Measurements from ENCODE around the gene PHLDA2.

Gene PHLDA2

DNA sequence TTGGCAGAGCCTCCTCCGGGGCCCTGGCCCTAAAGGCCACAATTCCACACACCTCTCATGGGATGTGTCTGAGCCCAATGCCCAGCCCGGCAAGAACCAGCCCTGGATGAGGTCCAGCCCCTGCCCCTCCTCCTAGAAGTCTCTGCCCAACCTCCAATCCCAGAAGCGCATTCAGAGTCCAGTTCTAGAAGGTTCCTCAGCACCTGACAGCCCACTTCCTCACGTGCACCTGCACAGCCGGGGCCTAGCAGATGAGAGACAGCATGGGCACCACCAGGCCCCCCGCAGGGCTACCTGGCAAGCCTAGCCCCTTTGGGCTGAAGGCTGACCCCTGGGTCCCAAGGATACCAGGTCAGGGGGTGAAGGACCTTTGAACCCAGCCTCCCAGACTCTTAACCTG is 32.2 kb downstream of the PHLDA2 start:
- DNase-seq (ENCODE audit: low read depth, low spot score), result no peak

DNA sequence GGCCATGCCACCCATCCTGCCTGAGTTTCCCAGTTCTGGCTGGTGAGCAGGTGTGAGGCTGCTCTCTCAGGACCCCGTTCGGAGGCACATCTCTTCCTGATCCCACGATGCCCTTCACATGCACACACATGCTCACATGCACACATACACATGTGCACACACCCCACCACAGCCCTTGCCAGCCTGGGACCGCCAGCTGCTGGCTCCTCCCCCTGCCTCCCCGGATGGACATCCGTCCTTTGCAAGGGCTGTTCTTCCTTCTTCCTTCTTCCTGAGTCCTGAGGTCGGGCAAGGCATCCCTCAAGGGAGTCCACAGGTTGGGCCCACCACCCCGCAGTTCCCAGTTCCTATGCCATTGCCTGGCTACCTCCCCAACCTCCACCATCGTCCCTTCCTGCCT is 33.2 kb downstream of the PHLDA2 start:
- DNase-seq (ENCODE audit: low read depth, low spot score), result no peak

- no peak for DNase-seq (ENCODE audit: low read depth, low spot score)
Measured at GRCh38 chr11:2893935-2894334, 35.3 kb downstream of the PHLDA2 start.

GRCh38 chr11:2892967-2893528 is 36.2 kb downstream of the PHLDA2 start:
- DNase-seq (ENCODE audit: low read depth, low spot score), result no peak

DNA sequence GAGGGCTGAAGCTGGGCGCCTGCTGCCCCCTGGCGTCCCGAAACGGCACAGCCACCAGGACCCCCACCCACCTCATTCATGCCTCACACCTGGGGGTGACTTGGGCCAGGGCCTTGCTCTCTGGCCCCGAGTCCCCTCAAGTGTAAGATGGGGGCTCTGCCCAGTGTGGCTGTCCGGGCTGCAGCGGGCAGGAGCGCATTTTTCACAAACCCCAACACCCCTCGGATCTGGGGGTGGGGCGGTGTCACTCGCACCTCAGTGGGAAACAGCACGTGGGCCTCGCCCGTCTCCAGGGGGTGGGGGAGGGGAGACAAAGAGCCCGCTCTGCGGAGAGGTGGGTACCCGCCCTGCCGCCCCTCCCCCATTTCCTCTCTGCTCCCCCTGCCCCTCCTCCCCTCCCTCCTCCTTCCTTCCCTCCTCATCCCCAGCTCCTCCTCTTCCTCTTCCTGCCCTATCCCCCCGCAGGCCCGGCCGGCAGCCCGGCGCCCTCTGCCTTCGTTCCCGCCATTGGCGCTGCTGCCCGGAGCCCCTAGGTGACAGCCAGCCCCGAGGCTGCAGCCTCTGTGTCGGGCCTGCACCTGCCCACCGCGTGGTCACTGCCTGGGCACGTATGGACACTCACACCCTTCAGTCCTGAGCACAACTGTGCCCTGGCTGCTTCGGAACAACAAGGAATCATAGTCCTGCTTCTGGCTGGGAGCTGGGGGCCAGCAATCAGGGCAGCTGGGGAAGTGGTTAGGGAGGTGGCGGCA is 36.8 kb downstream of the PHLDA2 start:
- DNase-seq (ENCODE audit: low read depth, low spot score), result no peak

DNA sequence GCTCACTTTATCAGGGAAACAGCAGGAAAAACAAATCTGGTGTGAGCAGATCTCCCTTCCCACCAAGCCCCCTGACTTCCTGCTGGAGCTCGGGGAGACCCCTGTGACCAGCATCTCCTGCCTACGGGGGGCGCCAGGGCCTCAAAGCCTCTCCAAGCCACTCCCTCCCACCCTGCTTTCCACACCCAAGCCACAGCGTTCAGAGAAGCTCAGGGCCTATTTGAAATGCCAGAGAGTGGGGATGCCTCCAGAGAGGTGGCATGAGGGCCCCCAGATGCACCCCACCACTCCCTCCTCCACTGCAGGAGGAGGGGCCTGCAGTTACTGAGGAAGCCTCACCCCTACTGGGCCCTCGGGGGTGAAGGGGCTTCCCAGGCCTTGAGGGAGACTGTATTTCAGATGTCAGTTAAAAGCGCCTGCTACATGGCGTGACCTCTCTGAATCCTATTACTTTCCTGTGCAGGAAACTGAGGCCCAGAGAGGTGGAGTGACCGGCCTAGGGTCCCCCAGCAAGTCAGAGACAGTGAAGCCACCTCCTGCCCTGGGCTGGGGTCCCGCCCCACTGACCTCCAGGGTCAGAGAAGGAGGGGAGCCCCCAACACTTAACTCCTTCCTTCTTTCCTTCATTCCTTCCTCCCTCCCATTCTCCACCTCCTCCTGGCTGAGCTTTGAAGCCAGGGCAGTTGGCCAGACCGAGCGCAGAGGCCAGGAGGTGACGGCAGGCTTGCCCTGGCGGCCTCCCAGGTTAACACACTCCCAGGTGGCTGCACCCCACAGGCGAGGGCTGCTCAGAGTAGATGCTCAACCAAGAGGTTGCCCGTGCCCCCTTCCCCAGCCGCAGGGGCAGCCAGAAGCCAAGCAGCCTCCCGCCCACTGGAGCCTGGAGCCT is 37.6 kb downstream of the PHLDA2 start:
- no peak for DNase-seq (ENCODE audit: low read depth, low spot score)

DNA sequence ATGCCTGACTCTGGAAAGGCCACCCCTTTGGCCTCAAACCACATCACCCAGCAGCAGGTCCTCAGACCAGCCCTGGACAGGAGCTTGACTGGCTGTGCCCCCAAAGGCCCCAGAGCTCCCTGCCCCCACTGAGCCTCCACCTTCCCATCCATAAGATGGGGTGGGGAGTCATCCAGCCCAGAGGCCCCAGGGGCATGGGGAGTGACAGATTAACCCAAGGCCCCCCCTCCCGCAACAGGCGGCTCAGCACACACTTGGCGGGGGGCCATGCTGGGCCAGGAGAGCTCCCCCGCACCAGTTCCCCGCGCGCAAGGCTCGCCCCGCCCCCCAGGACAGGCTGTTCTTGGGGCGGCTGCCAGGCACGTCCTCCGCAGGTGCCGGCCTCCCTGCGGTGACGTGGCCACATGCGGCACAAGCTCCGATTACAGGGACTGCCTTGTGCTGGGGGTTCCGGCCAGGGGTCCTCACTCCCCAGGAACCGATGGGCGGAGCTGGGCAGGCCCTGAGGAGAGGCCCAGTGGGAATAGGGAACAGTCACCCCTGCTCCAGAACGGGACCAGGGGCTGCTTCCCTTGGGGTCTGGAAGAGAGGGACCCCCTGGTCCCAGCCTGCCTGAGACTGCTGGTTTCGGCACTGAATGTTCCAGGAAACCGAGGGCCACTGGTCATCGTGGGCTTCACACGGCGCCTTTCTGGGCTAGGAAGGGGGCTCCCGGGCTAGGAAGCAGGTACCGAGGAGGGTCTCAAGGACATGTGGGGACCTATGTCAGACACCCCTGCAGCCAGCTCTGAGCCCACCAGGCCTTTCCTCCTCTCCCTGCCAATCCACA is 38.5 kb downstream of the PHLDA2 start:
- no peak for DNase-seq (ENCODE audit: low read depth, low spot score)

DNA sequence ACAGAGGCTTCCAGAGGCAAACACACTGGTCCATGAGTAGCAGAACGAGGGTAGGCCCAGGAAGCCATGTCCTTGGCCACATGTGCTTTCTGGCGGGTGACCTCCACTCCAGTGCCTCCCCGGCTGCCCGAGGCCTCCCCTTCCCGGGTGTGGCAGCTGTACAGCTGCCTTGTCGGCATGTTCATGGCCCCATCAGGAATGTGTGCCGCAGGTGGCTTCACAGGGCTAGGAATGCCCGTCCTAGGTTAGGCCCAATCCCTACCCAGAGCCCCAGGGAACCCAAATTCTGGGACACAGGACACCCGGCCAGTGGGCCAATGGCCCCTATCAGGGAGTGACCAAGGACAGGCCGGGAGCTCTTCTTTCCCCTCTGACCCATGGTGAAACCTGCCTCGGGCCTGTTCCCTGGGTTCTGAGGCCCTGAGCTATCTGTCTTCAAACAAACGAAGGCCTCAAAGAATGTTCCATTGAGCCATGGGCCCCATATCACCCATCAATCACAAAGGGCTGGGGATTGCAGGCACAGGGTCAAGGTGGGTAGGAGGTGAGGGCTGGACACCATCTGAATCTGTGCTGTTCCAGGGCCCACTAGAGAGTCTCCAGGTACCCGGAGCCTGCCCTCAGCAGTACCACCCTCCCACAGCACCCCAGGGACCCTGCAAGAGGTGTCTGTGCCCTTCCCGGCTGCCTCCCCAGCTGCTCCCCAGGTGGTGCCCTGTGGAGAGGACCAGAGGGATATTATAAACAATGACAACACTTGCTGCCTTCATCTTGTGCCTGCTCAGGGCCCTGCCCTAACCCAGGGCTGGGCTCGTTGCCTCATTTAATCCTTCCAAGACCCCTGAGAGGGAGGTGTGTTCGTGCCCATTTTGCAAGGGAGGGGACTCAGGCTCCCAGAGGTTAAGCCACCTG is 39.6 kb downstream of the PHLDA2 start:
- DNase-seq (ENCODE audit: low read depth, low spot score), result no peak

GRCh38 chr11:2888266-2888968 is 40.8 kb downstream of the PHLDA2 start:
- no peak for DNase-seq (ENCODE audit: low read depth, low spot score)

DNA sequence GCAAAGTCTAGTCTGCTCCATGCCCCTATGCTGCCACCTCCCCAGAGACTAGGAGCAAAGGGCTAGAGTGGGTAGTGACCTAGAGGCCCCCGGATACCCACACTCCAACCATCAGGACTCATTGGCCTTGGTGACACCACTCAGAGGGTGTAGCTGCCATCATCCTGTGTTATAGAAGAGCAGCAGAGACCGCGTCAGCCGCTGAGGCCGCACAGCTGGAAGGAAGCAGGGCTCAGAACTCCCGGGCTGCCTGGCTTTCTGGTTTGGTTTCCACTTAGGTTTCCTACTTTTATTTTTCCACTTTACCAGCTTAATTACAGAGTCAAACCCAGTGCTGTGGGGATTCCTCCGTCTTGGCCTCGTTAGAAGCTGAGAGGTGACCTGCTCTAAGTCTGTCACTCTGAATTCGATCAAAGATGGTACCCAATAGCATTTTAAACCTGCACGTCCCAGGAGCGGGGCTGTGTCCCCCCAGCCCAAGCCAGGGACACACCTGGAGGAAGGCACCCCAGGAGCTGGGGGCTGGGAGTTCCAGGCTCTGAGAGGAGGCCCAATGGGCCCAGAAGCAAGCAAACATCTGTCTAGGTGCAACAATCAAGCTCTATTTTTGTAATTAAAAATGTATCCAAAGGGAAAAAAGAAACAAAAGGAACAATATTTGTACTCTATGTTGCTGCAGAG is 41.6 kb downstream of the PHLDA2 start:
- DNase-seq (ENCODE audit: low read depth, low spot score), result no peak

DNA sequence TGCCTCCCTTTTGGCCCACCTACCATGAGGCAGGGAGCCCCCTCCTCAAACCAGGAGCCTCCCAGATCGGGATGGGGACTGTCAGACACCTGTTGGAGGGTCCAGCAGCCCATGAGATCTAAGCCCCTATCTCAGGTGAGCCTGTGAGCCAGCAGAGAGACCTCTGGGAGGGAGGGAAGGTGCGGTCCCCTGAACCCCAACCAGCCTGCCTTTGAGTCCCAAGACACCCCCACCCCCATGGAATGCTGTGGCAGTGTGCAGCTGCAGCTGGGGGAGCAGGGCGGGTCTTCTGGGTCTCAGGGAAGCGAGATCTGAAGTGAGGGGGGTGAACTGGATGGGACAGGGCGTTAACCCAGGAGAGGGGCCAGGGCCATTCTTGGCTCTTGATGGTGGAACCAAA is 42.3 kb downstream of the PHLDA2 start:
- no peak for DNase-seq (ENCODE audit: low read depth, low spot score)

- no peak for DNase-seq (ENCODE audit: low read depth, low spot score)
Measured at GRCh38 chr11:2886191-2886894, 42.9 kb downstream of the PHLDA2 start.

- no peak for DNase-seq (ENCODE audit: low read depth, low spot score)
Measured at GRCh38 chr11:2885678-2886081, 43.5 kb downstream of the PHLDA2 start, which contains the start of gene CDKN1C. TSS of gene CDKN1C (minus strand) at chr11:2885775. CDS start at chr11:2885456, 319 bp downstream.

GRCh38 chr11:2885017-2885677 is 44.1 kb downstream of the PHLDA2 start:
- no peak for DNase-seq (ENCODE audit: low read depth, low spot score)

DNA sequence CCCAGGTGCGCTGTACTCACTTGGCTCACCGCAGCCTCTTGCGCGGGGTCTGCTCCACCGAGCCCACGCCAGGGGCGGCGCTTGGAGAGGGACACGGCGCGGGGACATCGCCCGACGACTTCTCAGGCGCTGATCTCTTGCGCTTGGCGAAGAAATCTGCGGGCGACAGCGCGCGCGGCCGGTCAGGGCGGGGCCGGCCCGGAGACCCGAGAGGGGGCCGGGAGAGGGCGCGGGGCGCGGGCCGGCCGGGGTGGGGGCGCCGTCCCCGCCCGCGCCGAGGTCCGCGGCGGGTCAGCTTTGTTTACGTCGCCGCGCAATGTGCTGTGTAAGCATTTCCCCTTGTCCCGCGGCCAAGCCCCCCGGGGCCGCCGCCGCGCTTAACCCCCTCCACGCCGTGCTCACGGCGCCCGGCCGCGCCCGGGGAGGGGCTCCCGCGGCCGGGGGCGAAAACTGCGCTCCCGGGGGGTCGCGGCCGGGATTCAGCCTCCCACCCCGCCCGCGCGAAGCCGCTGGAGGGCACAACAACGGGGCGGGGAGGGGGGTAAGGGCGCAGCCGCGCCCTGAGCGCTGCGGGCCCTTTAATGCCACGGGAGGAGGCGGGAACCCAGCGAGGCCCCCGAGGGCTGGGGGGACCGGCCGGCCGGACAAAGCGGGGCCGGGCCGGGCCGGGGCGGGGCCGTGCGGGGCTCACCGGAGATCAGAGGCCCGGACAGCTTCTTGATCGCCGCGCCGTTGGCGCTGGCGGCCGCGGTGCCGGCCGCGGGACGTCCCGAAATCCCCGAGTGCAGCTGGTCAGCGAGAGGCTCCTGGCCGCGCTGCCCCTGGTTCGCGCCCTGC is 45.0 kb downstream of the PHLDA2 start:
- no peak for DNase-seq (ENCODE audit: low read depth, low spot score)

GRCh38 chr11:2883640-2883978 is 45.6 kb downstream of the PHLDA2 start:
- DNase-seq (ENCODE audit: low read depth, low spot score), result no peak

DNA sequence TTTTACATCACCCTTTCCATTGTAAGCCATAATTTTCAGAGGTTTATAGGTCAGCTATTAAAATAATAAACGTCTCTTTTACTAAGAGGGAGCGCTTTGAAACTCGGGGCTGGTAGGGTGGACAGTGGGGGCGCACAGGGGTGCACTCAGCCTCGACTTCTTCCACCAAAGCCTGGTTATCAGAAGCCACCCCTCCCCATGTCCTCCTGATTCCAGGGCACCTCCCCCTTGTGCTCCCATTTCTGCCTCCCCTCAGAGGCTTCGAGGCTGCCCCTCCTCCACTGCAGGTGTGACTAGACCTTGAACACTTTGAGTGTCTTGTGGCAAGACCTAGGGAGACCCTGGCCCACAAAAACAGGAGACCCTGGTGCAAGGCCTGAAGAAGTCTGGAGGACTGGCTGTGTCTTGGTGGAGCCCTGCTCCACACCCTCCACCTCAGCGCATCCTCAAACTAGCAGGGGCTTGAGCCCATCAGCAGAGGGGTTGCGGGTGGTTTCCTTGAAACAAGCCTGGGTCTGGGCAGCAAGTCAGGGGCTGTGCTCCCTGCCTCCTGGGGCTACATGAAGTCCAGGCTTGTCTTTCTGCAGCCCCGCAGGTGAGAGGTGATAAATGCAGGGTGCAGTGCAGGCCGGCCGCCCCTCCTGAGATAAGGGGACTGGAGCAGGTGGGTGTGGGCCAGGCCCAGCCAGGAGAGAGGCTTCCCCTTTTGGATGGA is 46.7 kb downstream of the PHLDA2 start:
- no peak for DNase-seq (ENCODE audit: low read depth, low spot score)
